ENCODE data around the gene SAC3D1. TPM values are rescaled to one million over a fixed set of nuclear protein-coding genes. Genes with fewer than 3 reads are reported as not detected.
A peak's percentile ranks its signal among the peaks of the same experiment; 100 is the strongest.

SAC3D1 gene
- polyA plus RNA-seq, 3 donors: 4.4 to 14.1 (median 6.7) TPM

- no peaks in the 10 kb centered on the region for H3K79me2 ChIP-seq (ENCODE audit: insufficient read depth, low read length)
- H3K4me1 ChIP-seq (ENCODE audit: control insufficient read depth in 1 of 2, insufficient read depth in 2 of 2, low read length in 2 of 2): peaks cover 19 to 24% of the 10 kb centered on the region in 2 donors
- no peaks in the 10 kb centered on the region for H3K27me3 ChIP-seq (ENCODE audit: control insufficient read depth in 2 of 2, insufficient read depth in 2 of 2, low read length in 2 of 2)
- H3K9ac ChIP-seq (ENCODE audit: insufficient read depth, low read length, poor library complexity, severe bottlenecking): peak overlapping the region; percentile 69
- peaks cover 12 to 22% of the 10 kb centered on the region in 2 donors for H3K36me3 Mint-ChIP-seq
- H3K4me1 Mint-ChIP-seq: peaks cover 36% of the 10 kb centered on the region
- H3K36me3 ChIP-seq (replicated peaks in 1 of 2; ENCODE audit: control insufficient read depth in 1 of 2, insufficient read depth in 2 of 2, low read length in 2 of 2): no peaks in the 10 kb centered on the region
- H3K27ac Mint-ChIP-seq: peak overlapping the region in 4 of 7 donors; percentile 72 to 87 (median 80)
- DNase-seq: no peak
- TF ChIP-seq CTCF (IDR thresholded peaks at IDR 0.05): no peak
- no peaks in the 10 kb centered on the region for H3K9me3 ChIP-seq (replicated peaks in 1 of 2; ENCODE audit: control insufficient read depth in 1 of 2, insufficient read depth in 1 of 2, low read length in 2 of 2)
- 49% methylated on average over 3 of the region's 11 CpGs for WGBS (ENCODE audit: insufficient coverage)
- peak overlapping the region; percentile 83 to 98 for H3K4me3 Mint-ChIP-seq
- intact Hi-C loops (cut with micrococcal nuclease): no loop called here
- no peaks in the 10 kb centered on the region for H3K9me3 Mint-ChIP-seq
- peak overlapping the region in 1 of 2 donors; percentile 81 for H3K27ac ChIP-seq (ENCODE audit: low read depth in 1 of 2, low read length in 2 of 2)
- peaks cover 2 to 9% (median 3%) of the 10 kb centered on the region in 3 donors for H3K27me3 Mint-ChIP-seq (ENCODE audit: low read depth in 3 of 3)
- peak overlapping the region; percentile 52 to 90 (median 53) for H3K4me3 ChIP-seq (replicated peaks in 1 of 3; ENCODE audit: low read depth in 2 of 3, low read length in 3 of 3)
- peak overlapping the region; percentile 95 for H2AFZ ChIP-seq (ENCODE audit: insufficient read depth, low read depth, low read length, poor library complexity, severe bottlenecking)
- no peaks in the 10 kb centered on the region for H4K20me1 ChIP-seq (ENCODE audit: insufficient read depth, low read length)
- H3K4me2 ChIP-seq (replicated peaks; ENCODE audit: extremely low read depth, low read length, poor library complexity, severe bottlenecking): peak overlapping the region; percentile 92
These were observed 44.7 kb upstream of the SAC3D1 start for GRCh38 chr11:64996327-64996709.

DNA sequence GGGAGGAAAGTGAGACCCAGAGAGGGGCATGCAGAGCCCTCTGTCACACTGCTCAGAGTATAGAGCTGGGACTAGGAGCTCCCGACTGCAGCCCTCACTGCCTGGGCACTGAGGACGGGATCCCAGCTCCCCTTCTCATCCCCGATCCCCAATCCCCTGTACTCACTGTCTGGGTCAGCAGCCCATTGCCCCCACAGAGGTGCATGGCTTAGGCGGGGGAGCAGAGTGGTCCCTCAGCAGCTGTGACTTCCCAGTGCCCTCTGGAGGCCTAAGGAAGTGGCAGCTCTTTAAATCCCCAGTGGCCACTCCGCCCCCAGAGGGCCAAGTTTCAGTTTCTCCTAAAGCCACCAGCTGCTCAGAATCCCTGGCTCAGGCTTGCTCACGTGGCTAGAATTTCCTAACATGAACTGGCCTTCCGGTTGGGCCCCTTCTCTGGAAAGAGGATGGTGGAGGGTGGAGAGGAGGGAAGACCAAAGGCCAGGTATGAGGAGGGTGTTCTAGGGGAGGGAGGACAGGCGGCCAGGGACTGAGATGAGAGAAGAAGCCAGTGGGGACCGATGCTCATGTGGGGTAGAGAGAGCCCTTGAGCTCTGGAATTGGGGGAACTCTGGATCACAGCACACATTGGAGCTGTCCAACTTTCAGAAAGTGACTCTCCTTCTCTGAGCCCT is 44.2 kb upstream of the SAC3D1 start, which contains the start of gene BATF2:
BATF2 (minus strand) TSS at position 262 of the 671 bp plus-strand sequence; CDS start at position 205, 57 bp downstream.
- Histone ChIP-seq H3K4me1 (ENCODE audit: control insufficient read depth in 1 of 2, insufficient read depth in 2 of 2, low read length in 2 of 2) (peaks cover 14 to 18% of the 10 kb centered on the region in 2 donors), H3K27me3 (ENCODE audit: control insufficient read depth in 2 of 2, insufficient read depth in 2 of 2, low read length in 2 of 2) (no peaks in the 10 kb centered on the region), H3K9ac (ENCODE audit: insufficient read depth, low read length, poor library complexity, severe bottlenecking) (peak within 1 kb of the TSS; percentile 69), H3K4me2 (replicated peaks; ENCODE audit: extremely low read depth, low read length, poor library complexity, severe bottlenecking) (peak within 1 kb of the TSS; percentile 92), H3K79me2 (ENCODE audit: insufficient read depth, low read length) (no peaks in the 10 kb centered on the region), H4K20me1 (ENCODE audit: insufficient read depth, low read length) (no peaks in the 10 kb centered on the region), H3K4me3 (replicated peaks in 1 of 3; ENCODE audit: low read depth in 2 of 3, low read length in 3 of 3) (peak within 1 kb of the TSS; percentile 52 to 90 (median 53)), H3K27ac (ENCODE audit: low read depth in 1 of 2, low read length in 2 of 2) (peak within 1 kb of the TSS in 1 of 2 donors; percentile 81), H2AFZ (ENCODE audit: insufficient read depth, low read depth, low read length, poor library complexity, severe bottlenecking) (peak within 1 kb of the TSS; percentile 95), H3K36me3 (replicated peaks in 1 of 2; ENCODE audit: control insufficient read depth in 1 of 2, insufficient read depth in 2 of 2, low read length in 2 of 2) (no peaks in the 10 kb centered on the region), H3K9me3 (replicated peaks in 1 of 2; ENCODE audit: control insufficient read depth in 1 of 2, insufficient read depth in 1 of 2, low read length in 2 of 2) (no peaks in the 10 kb centered on the region)
- 0% methylated on average over 5 of the region's 9 CpGs for WGBS (ENCODE audit: insufficient coverage)
- intact Hi-C loops (cut with micrococcal nuclease): no loop called here
- Mint-ChIP-seq H3K36me3 (peaks cover 7 to 17% of the 10 kb centered on the region in 2 donors), H3K27me3 (ENCODE audit: low read depth in 3 of 3) (peaks cover 2 to 9% (median 3%) of the 10 kb centered on the region in 3 donors), H3K27ac (peak within 1 kb of the TSS in 5 of 7 donors; percentile 72 to 91 (median 82)), H3K4me3 (peak within 1 kb of the TSS; percentile 83 to 98), H3K4me1 (peaks cover 31% of the 10 kb centered on the region), H3K9me3 (no peaks in the 10 kb centered on the region)
- TF ChIP-seq CTCF (IDR thresholded peaks at IDR 0.05): peak; percentile 56
- DNase-seq: peak; percentile 58 to 82 (median 75)
